Brain microvascular endothelial cell (primary cell): ENCODE data around the gene ANKRD24.
"Not testable (repeated sequence)": the region's sequence is repeated elsewhere in the genome, so short reads cannot be mapped to it uniquely, and the experiment has no call there.

Experiments used
- DNase-seq: peaks from one replicate; pipeline ENCODE4 v3.0.0-alpha.2; 2020
- H3K27ac ChIP-seq: fragments of 250-450 bp; sonication (Bioruptor Pico); 2 replicates; pipeline ENCODE4 v1.5.1; 2020; ENCODE audit warnings: mild to moderate bottlenecking, moderate library complexity
- H3K27me3 ChIP-seq: fragments of 250-450 bp; sonication (Bioruptor Pico); replicated peaks from 2 replicates; pipeline ENCODE4 v1.5.1; 2020; ENCODE audit warnings: mild to moderate bottlenecking
- H3K36me3 ChIP-seq: fragments of 250-450 bp; sonication (Bioruptor Pico); replicated peaks from 2 replicates; pipeline ENCODE4 v1.5.1; 2020; ENCODE audit warnings: mild to moderate bottlenecking
- H3K4me3 ChIP-seq: 2 replicates; pipeline ENCODE4 v1.5.1; 2011; ENCODE audit warnings: low read depth, mild to moderate bottlenecking, control low read depth, low read length, moderate library complexity
- CTCF ChIP-seq: IDR thresholded peaks from 2 replicates; pipeline ENCODE4 v1.5.1; 2011; ENCODE audit warnings: low read depth, mild to moderate bottlenecking, moderate library complexity, low read length, control low read depth, inconsistent platforms; ENCODE audit errors: missing control alignments
- in situ Hi-C: cut with HindIII; loops from 2 replicates; pipeline ENCODE4 v1.10.0; 2017; ENCODE audit warnings: low sequenced_read_pairs, low pct_ligation_motif_present

Gene ANKRD24

DNA sequence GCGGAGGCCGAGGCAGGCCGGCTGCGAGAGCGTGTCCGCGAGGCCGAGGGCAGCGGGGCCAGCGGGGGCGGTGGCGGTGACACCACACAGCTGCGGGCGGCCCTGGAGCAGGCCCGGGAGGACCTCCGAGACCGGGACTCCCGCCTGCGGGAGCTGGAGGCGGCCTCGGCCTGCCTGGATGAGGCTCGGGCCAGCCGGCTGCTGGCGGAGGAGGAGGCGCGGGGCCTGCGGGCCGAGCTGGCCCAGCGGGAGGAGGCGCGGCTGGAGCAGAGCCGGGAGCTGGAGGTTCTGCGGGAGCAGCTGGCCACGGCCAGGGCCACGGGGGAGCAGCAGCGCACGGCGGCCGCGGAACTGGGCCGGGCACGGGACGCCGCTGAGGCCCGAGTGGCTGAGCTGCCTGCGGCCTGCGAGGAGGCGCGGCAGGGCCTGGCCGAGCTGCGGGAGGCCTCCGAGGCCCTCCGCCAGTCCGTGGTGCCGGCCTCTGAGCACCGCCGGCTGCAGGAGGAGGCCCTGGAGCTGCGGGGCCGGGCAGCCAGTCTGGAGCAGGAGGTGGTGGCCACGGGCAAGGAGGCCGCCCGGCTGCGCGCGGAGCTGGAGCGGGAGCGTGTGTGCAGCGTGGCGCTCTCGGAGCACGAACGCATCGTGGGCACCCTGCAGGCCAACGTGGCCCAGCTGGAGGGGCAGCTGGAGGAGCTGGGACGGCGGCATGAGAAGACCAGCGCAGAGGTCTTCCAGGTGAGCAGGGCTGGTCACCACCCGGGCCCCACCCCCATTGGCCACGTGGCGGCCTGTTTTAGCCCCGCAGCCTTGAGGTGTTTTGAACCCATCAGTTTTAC is 35.2 kb downstream of the ANKRD24 start:
- no peak for TF ChIP-seq CTCF
- no peak overlapping the region for H3K4me3 ChIP-seq
- DNase-seq: no peak
- in situ Hi-C loops: no loop called here
- no peak overlapping the region for H3K27ac ChIP-seq
- H3K36me3 ChIP-seq: no peaks in the 10 kb centered on the region
- no peaks in the 10 kb centered on the region for H3K27me3 ChIP-seq

GRCh38 chr19:4218523-4218922 is 36.0 kb downstream of the ANKRD24 start:
- in situ Hi-C loops, H3K27me3 ChIP-seq, H3K4me3 ChIP-seq, H3K36me3 ChIP-seq, H3K27ac ChIP-seq, DNase-seq: not testable (repeated sequence)

DNA sequence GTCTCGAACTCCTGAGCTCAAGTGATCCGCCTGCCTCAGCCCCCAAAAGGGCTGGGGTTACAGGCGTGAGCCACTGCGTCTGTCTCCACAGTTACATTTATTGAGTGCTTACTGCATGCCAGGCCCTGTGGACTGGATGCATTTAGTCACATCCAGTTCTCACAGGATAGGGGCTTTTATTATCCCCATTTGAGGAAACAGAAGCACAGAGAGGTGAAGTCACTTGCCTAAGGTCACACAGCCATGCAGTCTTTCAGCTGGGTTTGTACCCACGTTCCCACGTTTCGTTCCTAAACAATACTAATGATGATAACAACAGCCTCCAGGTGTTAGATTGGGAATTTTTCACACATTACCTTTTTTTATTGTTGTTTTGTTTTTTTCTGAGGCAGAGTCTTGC is 37.7 kb downstream of the ANKRD24 start:
- H3K4me3 ChIP-seq: no peak overlapping the region
- H3K27ac ChIP-seq: no peak overlapping the region
- in situ Hi-C loops: no loop called here
- TF ChIP-seq CTCF: no peak
- no peaks in the 10 kb centered on the region for H3K27me3 ChIP-seq
- no peak for DNase-seq
- no peaks in the 10 kb centered on the region for H3K36me3 ChIP-seq

DNA sequence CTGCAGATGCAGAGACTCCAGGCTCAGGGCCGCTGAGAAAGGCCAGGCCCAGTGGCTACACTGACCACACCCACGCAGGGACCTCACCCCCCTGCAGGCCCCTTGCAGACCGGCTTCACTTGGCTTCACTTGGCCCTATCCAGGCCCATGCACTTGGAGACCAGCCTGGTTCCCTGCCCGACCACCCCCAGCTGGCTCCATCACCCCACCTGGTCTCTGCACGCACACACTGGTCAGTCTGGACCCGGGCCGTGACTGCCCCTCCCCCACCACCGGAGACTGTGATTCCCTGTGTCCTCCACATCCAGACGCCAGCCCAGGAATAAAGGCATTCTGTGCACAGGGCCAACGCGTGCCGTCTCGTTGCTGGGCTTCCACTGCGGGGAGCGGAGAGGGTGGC is 42.0 kb downstream of the ANKRD24 start:
- H3K27me3 ChIP-seq: no peaks in the 10 kb centered on the region
- H3K4me3 ChIP-seq: no peak overlapping the region
- H3K36me3 ChIP-seq: no peaks in the 10 kb centered on the region
- DNase-seq: no peak
- no peak for TF ChIP-seq CTCF
- in situ Hi-C loops: no loop called here
- no peak overlapping the region for H3K27ac ChIP-seq

DNA sequence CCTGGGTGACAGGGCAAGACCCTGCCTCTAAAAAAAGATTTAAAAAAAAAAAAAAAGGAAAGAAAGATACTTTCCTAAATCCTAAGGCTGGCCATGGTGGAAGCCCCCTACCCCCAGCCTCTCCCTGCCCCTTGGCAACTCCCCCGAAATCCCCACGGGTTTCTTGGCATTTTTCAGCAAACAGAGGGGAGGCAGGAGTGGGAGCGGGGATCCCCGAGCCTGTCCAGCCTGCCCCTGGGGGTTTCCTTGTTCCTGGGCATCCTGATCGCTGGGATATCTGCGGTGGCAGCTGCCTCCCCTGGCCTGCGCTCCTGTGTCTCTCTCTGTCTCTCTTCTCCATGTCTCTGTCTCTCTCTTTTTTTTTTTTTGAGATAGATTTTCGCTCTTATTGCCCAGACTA is 43.4 kb downstream of the ANKRD24 start:
- no peaks in the 10 kb centered on the region for H3K27me3 ChIP-seq
- H3K4me3 ChIP-seq: no peak overlapping the region
- in situ Hi-C loops: no loop called here
- TF ChIP-seq CTCF: no peak
- no peaks in the 10 kb centered on the region for H3K36me3 ChIP-seq
- no peak overlapping the region for H3K27ac ChIP-seq
- DNase-seq: no peak

GRCh38 chr19:4227771-4228170 is 45.3 kb downstream of the ANKRD24 start:
- TF ChIP-seq CTCF: no peak
- DNase-seq: no peak
- H3K4me3 ChIP-seq: no peak overlapping the region
- H3K27me3 ChIP-seq: no peaks in the 10 kb centered on the region
- in situ Hi-C loops: no loop called here
- H3K36me3 ChIP-seq: no peaks in the 10 kb centered on the region
- H3K27ac ChIP-seq: no peak overlapping the region
